ENCODE results near the gene RNF39. TPM values are rescaled to one million over a fixed set of nuclear protein-coding genes. Genes with fewer than 3 reads are reported as not detected.

The RNF39 gene
- total and polyA plus RNA-seq, 2 of the 13 experiments (the other 11 are each of a cell fraction or from before 2014, with no cell fraction given): 0.13 to 1.8 TPM

DNA sequence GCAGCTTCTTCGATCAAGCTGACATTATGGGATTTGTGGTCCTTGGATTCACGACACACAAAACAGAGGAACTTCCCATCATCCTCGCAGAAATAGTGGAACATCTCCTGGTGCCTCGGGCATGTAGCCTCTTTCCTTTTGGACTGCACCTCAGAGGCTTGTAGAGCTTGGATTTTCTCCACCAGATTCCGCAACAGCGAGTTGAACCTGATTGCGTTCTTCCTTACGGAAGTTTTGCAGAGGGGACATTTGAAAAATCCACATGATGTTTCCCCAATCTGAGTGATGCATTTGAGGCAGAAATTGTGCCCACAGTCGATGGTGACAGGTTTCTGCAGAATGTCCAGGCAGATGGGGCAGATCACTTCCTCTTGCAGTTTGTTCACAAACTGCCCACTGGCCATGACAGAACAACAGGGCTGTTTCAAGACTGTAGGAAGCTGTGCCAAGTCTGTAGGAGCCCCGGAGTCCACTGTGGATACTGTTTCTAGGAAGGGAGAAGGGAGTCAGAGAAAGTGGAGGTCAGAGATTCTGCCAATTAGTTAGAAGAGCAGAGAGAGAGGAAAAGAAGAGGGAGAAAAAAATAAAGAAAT, 36.9 kb upstream of the RNF39 start:
- peak; percentile 50 for ATAC-seq
- intact Hi-C loops (cut with micrococcal nuclease; ENCODE audit: unreplicated experiment): no loop called here
- H3K4me3 ChIP-seq (replicated peaks in 1 of 3; ENCODE audit: insufficient read depth in 1 of 3, low read depth in 2 of 3, low read length in 3 of 3): no peak overlapping the region
- H2AFZ ChIP-seq (ENCODE audit: low read length): no peak overlapping the region
- peaks cover 27% of the 10 kb centered on the region for H3K4me1 ChIP-seq (ENCODE audit: insufficient read depth, low read length)
- no peaks in the 10 kb centered on the region for H3K9me3 ChIP-seq (ENCODE audit: low read length)
- DNase-seq (ENCODE audit: low spot score): no peak
- ChIA-PET CTCF (ENCODE audit: low intra/inter-chr PET ratio, low total read pairs) (no interaction called here), POLR2A (interaction anchor here (0.8 to 2.2 kb wide), 7 partner anchors 9 to 95 kb away, joined by 3 to 21 read pairs (median 4); no protein-coding TSS in a partner anchor)
- no peak overlapping the region for H3K9ac ChIP-seq (ENCODE audit: insufficient read depth, low read depth, low read length)
- in situ Hi-C loops (cut with HindIII; ENCODE audit: extremely low pct_ligation_motif_present, low pct_unique_long_range_greater_than_20kb): no loop called here
- H3K27me3 ChIP-seq (ENCODE audit: control insufficient read depth in 1 of 2, insufficient read depth in 2 of 2, low read length in 2 of 2): no peaks in the 10 kb centered on the region
- TSS peak; percentile 78 for BruUV-seq (replicated peaks)
- WGBS (ENCODE audit: low lambda C conversion rate): 60% methylated on average over 9 of the region's 10 CpGs
- H3K27ac ChIP-seq (ENCODE audit: extremely low read length, insufficient read depth, low read length): no peak overlapping the region
- H3K79me2 ChIP-seq (ENCODE audit: insufficient read depth, low read length): no peaks in the 10 kb centered on the region
- H3K36me3 ChIP-seq (replicated peaks in 1 of 2; ENCODE audit: control insufficient read depth in 1 of 2, insufficient read depth in 2 of 2, low read length in 2 of 2): no peaks in the 10 kb centered on the region
- no peak overlapping the region for H3K4me2 ChIP-seq (ENCODE audit: low read depth, low read length)
- TF ChIP-seq ZNF552 (CRISPR knock-in tag; IDR thresholded peaks at IDR 0.05; ENCODE audit: borderline replicate concordance) (no peak), SMYD3 (CRISPR knock-in tag; IDR thresholded peaks at IDR 0.05) (0 out of 2 replicates have a peak, but pooled peaks have one; percentile 25), SALL1 (CRISPR knock-in tag; IDR thresholded peaks at IDR 0.05) (0 out of 2 replicates have a peak, but pooled peaks have one; percentile 24), BORCS8-MEF2B (CRISPR knock-in tag; IDR thresholded peaks at IDR 0.05) (0 out of 2 replicates have a peak, but pooled peaks have one; percentile 23), TMF1 (CRISPR knock-in tag; IDR thresholded peaks at IDR 0.05; ENCODE audit: low read depth) (no peak), YEATS4 (CRISPR knock-in tag; IDR thresholded peaks at IDR 0.05; ENCODE audit: borderline replicate concordance) (no peak), ZNF660 (CRISPR knock-in tag; IDR thresholded peaks at IDR 0.05; ENCODE audit: borderline replicate concordance, low read depth) (no peak), MIER3 (CRISPR knock-in tag; IDR thresholded peaks at IDR 0.05; ENCODE audit: borderline replicate concordance) (0 out of 2 replicates have a peak, but pooled peaks have one; percentile 6), FLYWCH1 (CRISPR knock-in tag; IDR thresholded peaks at IDR 0.05) (no peak), HDAC1 (CRISPR knock-in tag; IDR thresholded peaks at IDR 0.05) (0 out of 2 replicates have a peak, but pooled peaks have one; percentile 22), AHR (CRISPR knock-in tag; IDR thresholded peaks at IDR 0.05) (no peak)
- TF ChIP-seq, protein P1, sequence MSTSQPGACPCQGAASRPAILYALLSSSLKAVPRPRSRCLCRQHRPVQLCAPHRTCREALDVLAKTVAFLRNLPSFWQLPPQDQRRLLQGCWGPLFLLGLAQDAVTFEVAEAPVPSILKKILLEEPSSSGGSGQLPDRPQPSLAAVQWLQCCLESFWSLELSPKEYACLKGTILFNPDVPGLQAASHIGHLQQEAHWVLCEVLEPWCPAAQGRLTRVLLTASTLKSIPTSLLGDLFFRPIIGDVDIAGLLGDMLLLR (CRISPR knock-in tag; IDR thresholded peaks at IDR 0.05): no peak
- TF ChIP-seq, protein P2, sequence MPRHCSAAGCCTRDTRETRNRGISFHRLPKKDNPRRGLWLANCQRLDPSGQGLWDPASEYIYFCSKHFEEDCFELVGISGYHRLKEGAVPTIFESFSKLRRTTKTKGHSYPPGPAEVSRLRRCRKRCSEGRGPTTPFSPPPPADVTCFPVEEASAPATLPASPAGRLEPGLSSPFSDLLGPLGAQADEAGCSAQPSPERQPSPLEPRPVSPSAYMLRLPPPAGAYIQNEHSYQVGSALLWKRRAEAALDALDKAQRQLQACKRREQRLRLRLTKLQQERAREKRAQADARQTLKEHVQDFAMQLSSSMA (CRISPR knock-in tag; IDR thresholded peaks at IDR 0.05): 0 out of 2 replicates have a peak, but pooled peaks have one; percentile 36
- TF ChIP-seq, protein P3, sequence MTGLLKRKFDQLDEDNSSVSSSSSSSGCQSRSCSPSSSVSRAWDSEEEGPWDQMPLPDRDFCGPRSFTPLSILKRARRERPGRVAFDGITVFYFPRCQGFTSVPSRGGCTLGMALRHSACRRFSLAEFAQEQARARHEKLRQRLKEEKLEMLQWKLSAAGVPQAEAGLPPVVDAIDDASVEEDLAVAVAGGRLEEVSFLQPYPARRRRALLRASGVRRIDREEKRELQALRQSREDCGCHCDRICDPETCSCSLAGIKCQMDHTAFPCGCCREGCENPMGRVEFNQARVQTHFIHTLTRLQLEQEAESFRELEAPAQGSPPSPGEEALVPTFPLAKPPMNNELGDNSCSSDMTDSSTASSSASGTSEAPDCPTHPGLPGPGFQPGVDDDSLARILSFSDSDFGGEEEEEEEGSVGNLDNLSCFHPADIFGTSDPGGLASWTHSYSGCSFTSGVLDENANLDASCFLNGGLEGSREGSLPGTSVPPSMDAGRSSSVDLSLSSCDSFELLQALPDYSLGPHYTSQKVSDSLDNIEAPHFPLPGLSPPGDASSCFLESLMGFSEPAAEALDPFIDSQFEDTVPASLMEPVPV (CRISPR knock-in tag; IDR thresholded peaks at IDR 0.05): no peak
- TF ChIP-seq, protein P4, sequence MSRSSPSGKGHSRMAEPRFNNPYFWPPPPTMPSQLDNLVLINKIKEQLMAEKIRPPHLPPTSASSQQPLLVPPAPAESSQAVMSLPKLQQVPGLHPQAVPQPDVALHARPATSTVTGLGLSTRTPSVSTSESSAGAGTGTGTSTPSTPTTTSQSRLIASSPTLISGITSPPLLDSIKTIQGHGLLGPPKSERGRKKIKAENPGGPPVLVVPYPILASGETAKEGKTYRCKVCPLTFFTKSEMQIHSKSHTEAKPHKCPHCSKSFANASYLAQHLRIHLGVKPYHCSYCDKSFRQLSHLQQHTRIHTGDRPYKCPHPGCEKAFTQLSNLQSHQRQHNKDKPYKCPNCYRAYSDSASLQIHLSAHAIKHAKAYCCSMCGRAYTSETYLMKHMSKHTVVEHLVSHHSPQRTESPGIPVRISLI (CRISPR knock-in tag; IDR thresholded peaks at IDR 0.05; ENCODE audit: borderline replicate concordance): no peak
- H4K20me1 ChIP-seq (ENCODE audit: insufficient read depth, low read length): no peaks in the 10 kb centered on the region
- no peak for FAIRE-seq

Measured in HepG2 (cell line).